IPS-15b (cell line): ENCODE measurements around the gene JARID2.

Experiments
- H3K27me3 ChIP-seq: one replicate; pipeline ENCODE4 v1.6.1; 2013; ENCODE audit warnings: low read length; ENCODE audit not compliant: control insufficient read depth, insufficient read depth
- H3K36me3 ChIP-seq: one replicate; pipeline ENCODE4 v1.6.1; 2013; ENCODE audit warnings: low read length; ENCODE audit not compliant: control insufficient read depth, insufficient read depth
- H3K4me1 ChIP-seq: one replicate; pipeline ENCODE4 v1.6.1; 2013; ENCODE audit warnings: mild to moderate bottlenecking, low read length; ENCODE audit not compliant: control insufficient read depth, insufficient read depth
- H3K4me3 ChIP-seq: one replicate; pipeline ENCODE4 v1.5.1; 2013; ENCODE audit warnings: low read depth, low read length
- H3K9ac ChIP-seq: one replicate; pipeline ENCODE4 v1.6.1; 2013; ENCODE audit warnings: low read depth, mild to moderate bottlenecking, low read length
- H3K9me3 ChIP-seq: one replicate; pipeline ENCODE4 v1.6.1; 2013; ENCODE audit warnings: mild to moderate bottlenecking, low read length; ENCODE audit not compliant: control insufficient read depth, insufficient read depth

Gene JARID2

DNA sequence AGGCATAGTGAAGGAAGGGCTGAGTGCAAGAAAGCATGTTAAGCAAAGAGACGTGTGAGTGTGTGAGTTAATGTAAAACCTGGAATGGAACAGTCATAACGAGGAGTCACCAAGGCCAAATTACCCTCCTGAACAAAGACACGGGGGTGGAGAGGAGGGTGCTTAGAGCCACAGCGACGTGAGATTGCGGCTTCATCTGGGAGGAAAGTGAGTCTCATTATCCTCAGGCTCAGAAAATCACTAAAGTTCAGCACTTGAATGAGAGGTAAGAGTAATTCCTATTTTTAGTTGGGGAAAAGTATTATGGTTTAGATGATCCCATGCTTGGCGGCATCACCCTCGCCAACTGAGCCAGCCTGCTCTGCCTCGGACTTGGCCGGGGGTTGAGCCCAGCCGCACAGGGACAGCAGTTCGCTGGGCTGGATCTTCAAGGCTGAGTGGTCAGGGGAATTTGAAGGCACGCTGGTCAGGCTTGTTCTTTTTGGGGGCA, 280.4 kb downstream of the JARID2 start:
- Histone ChIP-seq H3K9ac (no peak overlapping the region), H3K27me3 (no peaks in the 10 kb centered on the region), H3K4me1 (no peaks in the 10 kb centered on the region), H3K4me3 (no peak overlapping the region), H3K36me3 (peaks cover 4% of the 10 kb centered on the region), H3K9me3 (no peaks in the 10 kb centered on the region)

DNA sequence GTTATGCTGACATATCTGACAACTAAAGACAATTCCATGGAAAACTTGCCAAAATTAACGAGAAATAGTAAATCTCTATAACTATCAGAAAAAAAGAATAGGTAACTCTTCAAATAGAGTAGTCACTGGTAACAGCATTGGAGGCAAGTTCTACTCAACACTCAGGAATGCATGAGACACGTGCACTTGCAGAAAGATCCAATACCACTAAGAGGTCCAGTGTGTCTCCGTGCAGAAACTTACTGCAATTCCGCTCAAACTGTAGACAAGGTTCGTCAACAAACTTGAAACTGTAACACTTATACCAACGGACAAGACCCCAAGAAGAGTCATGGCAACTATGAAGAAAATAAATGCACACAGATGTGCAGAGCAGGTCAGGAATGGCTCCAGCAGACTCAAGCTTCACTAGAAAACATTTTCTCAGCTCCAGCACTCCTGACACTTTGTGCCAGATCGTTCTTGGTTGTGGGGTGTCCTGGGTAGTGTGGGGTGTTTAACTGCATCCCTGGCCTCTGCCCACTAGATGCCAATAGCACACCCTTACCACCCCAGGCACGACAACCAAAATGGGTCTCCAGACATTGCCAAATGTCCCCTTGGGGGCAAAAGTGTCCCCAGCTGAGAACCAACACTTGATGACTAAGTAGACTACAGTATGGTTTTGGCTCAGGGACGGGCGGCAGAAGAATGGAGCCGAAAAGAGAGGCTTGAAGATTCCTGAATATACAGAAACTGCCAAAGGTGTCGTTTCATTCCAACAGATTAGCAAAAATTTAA, 282.2 kb downstream of the JARID2 start:
- no peaks in the 10 kb centered on the region for H3K9me3 ChIP-seq
- H3K27me3 ChIP-seq: no peaks in the 10 kb centered on the region
- no peak overlapping the region for H3K9ac ChIP-seq
- no peaks in the 10 kb centered on the region for H3K4me1 ChIP-seq
- H3K36me3 ChIP-seq: peaks cover 7% of the 10 kb centered on the region
- no peak overlapping the region for H3K4me3 ChIP-seq

DNA sequence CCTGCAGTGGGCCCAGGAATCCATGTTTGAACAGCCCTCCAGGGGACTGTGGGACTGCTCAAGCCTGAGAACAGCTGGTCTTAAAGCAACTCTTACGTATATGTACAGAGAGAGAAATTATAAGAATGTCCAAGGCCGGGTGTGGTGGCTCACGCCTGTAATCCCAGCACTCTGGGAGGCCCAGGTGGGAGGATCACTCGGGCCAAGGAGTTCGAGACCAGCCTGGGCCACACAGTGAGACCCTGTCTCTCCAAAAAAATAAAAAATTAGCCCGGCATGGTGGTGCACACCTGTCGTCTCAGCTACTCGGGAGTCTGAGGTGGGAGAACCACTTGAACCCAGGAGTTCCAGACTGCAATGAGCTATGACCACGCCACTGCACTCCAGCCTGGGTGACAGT, 283.0 kb downstream of the JARID2 start:
- H3K27me3 ChIP-seq: no peaks in the 10 kb centered on the region
- H3K4me3 ChIP-seq: no peak overlapping the region
- H3K36me3 ChIP-seq: peaks cover 7% of the 10 kb centered on the region
- no peaks in the 10 kb centered on the region for H3K4me1 ChIP-seq
- no peaks in the 10 kb centered on the region for H3K9me3 ChIP-seq
- no peak overlapping the region for H3K9ac ChIP-seq

DNA sequence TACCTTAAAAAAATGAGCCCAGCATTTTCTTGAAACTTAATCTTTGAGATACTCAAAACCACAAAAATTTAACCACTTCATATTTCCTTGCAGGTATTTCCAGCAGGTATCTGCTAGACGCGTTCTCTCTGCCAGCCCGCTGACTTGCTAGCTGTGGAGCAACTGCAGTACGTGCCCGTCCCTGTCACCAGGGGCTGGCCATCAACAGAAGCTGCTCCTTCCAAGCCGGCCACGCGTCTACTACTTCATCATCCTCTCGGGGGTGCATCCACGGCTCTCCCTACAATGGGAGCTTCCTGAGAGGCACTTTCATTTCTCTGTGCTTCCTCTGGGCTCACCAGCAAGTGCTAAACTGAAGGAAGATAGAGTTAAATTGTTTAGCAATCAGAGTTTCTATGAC, 284.5 kb downstream of the JARID2 start:
- no peaks in the 10 kb centered on the region for H3K27me3 ChIP-seq
- H3K4me3 ChIP-seq: no peak overlapping the region
- no peak overlapping the region for H3K9ac ChIP-seq
- H3K4me1 ChIP-seq: no peaks in the 10 kb centered on the region
- H3K9me3 ChIP-seq: no peaks in the 10 kb centered on the region
- peaks cover 7% of the 10 kb centered on the region for H3K36me3 ChIP-seq

DNA sequence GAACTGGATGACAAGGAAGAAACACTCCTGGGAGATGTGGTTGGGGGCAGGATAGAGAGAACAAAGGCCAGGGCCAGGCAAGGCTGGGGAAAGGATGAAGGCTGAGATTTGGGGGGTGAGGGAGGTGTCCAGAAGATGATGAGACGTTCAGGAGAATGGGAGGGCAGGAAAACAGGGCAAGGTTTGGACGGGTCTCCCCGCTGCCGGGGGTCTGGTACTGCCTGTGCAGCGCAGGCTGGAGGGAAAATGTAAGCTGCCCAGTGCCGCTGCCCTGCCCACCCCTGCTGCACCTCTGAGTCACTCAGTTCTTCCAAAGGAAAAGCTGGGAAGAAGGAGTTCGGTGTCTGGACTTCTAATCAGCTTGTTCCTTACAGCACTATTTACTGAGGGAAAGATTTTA, 286.1 kb downstream of the JARID2 start:
- Histone ChIP-seq H3K4me3 (no peak overlapping the region), H3K27me3 (no peaks in the 10 kb centered on the region), H3K9ac (no peak overlapping the region), H3K4me1 (no peaks in the 10 kb centered on the region), H3K36me3 (peaks cover 7% of the 10 kb centered on the region), H3K9me3 (no peaks in the 10 kb centered on the region)

DNA sequence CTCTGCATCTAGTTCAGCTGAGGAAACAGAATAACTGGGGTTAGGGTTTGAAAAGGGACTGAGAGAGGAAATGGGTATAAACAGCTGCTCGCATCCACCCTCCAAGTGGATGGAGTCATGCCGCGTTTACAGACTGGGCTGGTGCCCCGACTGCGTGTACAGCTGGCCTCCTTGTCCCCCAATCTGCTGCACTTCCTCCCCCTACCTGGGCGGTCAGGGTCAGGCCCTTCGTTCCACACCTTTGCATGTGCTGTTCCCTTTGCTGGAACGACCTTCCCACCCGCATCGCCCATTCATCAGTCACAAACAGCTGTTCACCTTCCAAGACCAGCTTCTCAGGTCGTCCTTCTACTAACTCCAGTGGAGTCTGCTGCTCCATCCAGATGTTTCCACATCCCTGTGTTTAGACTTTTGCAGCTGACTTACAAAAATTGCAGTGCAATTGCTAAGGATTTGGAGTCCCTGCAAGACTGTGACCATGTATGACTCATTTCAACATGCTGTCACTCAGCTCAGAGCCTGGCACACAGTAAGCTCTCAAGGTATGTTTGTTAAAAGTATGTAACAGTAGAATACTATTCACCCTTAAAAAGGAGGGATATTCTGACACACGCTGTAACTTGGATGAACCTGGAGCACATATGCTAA, 287.6 kb downstream of the JARID2 start:
- no peaks in the 10 kb centered on the region for H3K27me3 ChIP-seq
- no peaks in the 10 kb centered on the region for H3K9me3 ChIP-seq
- no peak overlapping the region for H3K9ac ChIP-seq
- H3K4me3 ChIP-seq: no peak overlapping the region
- H3K36me3 ChIP-seq: peaks cover 10% of the 10 kb centered on the region
- no peaks in the 10 kb centered on the region for H3K4me1 ChIP-seq

DNA sequence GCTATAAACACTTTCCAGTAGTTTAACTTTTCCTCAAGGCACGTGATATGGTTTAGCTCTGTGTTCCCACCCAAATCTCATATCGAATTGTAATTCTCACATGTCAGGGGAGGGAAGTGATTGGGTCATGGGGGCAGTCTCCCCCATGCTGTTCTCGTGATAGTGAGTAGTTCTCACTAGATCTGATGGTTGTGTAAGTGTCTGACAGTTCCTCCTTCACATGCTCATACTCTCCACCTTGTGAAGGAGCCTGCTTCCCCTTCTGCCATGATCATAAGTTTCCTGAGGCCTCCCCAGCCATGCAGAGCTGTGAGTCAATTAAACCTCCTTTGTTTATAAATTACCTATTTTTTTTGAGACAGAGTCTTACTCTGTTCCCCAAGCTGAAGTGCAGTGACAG, 289.1 kb downstream of the JARID2 start:
- no peak overlapping the region for H3K9ac ChIP-seq
- H3K4me1 ChIP-seq: no peaks in the 10 kb centered on the region
- no peaks in the 10 kb centered on the region for H3K9me3 ChIP-seq
- no peaks in the 10 kb centered on the region for H3K27me3 ChIP-seq
- H3K36me3 ChIP-seq: peaks cover 10% of the 10 kb centered on the region
- H3K4me3 ChIP-seq: no peak overlapping the region

DNA sequence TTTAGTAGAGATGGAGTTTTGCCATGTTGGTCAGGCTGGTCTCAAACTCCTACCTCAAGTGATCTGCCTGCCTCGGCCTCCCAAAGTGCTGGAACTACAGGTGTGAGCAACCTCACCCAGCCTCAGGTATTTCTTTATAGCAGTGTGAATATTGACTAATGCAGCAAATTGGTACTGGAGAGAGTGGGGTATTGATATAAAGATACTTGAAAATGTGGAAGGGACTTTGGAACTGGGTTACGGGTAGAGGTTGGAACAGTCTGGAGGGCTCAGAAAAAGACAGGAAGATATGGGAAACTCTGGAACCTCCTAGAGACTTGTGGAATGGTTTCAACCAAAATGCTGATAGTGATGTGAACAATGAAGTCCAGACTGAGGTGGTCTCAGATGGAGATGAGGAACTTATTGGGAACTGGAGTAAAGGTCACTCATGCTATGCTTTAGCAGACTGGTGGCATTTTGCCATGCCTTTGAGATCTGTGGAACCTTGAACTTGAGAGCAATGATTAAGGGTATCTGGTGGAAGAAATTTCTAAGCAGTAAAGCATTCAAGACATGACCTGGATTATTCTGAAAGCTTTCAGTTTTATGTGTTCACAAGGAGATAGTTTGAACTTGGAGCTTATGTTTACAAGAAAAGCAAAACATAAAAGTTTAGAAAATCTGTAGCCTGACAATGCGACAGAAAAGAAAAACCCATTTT, 289.8 kb downstream of the JARID2 start:
- Histone ChIP-seq H3K9me3 (no peaks in the 10 kb centered on the region), H3K4me1 (no peaks in the 10 kb centered on the region), H3K4me3 (no peak overlapping the region), H3K36me3 (peaks cover 10% of the 10 kb centered on the region), H3K27me3 (no peaks in the 10 kb centered on the region), H3K9ac (no peak overlapping the region)

DNA sequence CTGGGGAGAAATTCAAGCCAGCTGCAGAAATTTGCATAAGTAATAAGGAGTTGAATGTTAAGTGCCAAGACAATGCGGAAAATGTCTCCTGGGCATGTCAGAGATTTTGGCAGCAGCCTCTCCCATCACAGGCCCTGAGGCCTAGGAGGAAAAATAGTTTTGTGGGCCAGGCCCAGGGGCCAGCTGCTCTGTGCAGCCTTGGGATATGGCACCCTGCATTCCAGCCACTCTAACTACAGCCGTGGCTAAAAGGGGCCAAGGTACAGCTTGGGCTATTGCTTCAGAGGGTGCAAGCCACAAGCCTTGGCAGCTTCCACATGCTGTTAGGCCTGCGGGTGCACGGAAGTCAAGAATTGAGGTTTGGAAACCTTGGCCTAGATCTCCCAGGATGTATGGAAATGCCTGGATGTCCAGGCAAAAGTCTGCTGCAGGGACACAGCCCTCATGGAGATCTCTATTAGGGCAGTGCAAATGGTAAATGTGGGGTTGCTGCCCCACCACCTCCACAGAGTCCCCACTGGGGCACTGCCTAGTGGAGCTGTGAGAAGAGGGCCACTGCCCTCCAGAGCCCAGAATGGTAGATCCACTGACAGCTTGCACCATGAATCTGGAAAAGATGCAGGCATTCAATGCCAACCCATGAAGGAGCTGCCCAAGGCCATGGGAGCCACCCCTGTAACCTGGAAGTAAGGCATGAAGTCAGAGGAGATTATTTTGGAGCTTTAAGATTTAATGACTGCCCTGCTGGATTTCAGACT, 290.5 kb downstream of the JARID2 start:
- peaks cover 10% of the 10 kb centered on the region for H3K36me3 ChIP-seq
- no peak overlapping the region for H3K4me3 ChIP-seq
- no peak overlapping the region for H3K9ac ChIP-seq
- no peaks in the 10 kb centered on the region for H3K9me3 ChIP-seq
- H3K4me1 ChIP-seq: no peaks in the 10 kb centered on the region
- no peaks in the 10 kb centered on the region for H3K27me3 ChIP-seq

DNA sequence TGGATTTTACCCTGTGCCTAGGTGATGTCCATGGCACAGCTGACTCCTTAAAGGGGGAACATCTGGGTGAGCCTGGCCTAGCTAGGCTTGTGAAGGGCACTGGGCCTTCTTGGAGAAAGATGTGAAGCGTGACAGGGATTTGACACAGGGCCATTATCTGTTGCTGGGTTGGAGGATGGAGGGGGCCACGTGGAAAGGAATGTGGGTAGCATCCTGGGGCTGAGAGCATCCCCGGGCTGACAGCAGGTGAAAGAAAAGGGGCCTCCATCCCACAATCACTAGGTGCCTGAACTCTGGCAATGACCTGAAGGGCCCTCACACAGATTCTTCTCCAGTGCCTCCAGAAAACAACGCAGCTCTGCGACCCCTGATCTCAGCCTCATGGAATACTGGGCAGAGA, 292.2 kb downstream of the JARID2 start:
- Histone ChIP-seq H3K4me3 (no peak overlapping the region), H3K4me1 (no peaks in the 10 kb centered on the region), H3K27me3 (no peaks in the 10 kb centered on the region), H3K9ac (no peak overlapping the region), H3K9me3 (no peaks in the 10 kb centered on the region), H3K36me3 (peaks cover 3% of the 10 kb centered on the region)

DNA sequence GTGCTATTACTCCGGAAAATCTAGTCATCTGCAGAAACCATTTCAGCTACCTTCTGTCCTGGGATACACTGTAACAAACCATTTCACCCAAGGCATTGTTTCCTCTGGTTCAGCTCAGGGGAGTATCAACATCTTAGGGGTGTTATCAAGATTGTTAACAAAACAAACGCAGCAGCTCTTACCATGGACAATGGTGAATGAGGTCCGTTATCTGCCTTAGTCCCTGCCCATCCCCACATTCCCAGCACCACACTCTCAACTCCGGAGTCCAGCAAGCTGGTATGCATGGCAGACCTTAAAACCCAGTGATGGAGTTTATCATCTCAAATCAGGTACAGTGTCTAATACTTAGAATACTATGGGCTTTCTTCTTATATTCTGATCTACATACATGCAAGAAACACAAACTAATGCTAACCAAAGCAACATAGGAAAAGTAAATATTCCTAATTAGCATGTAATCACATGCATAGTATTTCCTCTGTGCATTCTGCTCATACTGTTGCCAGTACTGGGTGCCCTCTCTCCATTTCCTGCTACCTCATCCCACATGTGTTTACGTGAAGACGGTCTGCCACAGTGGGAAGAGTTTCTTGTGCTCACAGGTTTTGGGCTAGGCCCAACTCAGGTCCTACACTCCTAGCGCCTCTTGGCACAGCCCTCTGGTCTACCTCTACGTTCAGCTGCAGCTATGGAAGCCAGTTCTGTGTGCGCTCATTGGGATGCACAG, 293.1 kb downstream of the JARID2 start:
- Histone ChIP-seq H3K9me3 (no peaks in the 10 kb centered on the region), H3K9ac (no peak overlapping the region), H3K4me1 (no peaks in the 10 kb centered on the region), H3K36me3 (peaks cover 3% of the 10 kb centered on the region), H3K27me3 (no peaks in the 10 kb centered on the region), H3K4me3 (no peak overlapping the region)
